Calu3 (cell line): ENCODE results near the gene ZBTB8B. TPM values are rescaled to one million over a fixed set of nuclear protein-coding genes. Genes with fewer than 3 reads are reported as not detected.

Experiments
- BruUV-seq: library from RNA; stranded (reverse); fragments of 400-500 nt; replicated peaks from 2 replicates; lab custom pipeline; 2021; lab: Mats Ljungman, UMichigan
- CTCF ChIA-PET: fragments of 300-600 bp; sonication (Branson Sonifier 250); formaldehyde crosslinking; loops from one replicate; lab custom pipeline; 2022; ENCODE audit warnings: antibody characterized with exemption; lab: Charles Lee
- DNase-seq: peaks from one replicate; pipeline ENCODE4 v3.0.0; 2022
- H3K27ac Mint-ChIP-seq: one replicate; pipeline ENCODE4 v1.8.0; 2022; ENCODE audit warnings: mixed read lengths; ENCODE audit not compliant: unreplicated experiment
- H3K27me3 Mint-ChIP-seq: one replicate; pipeline ENCODE4 v1.8.0; 2022; ENCODE audit warnings: mixed read lengths; ENCODE audit not compliant: unreplicated experiment
- H3K36me3 Mint-ChIP-seq: one replicate; pipeline ENCODE4 v1.8.0; 2022; ENCODE audit warnings: mild to moderate bottlenecking, moderate library complexity, mixed read lengths; ENCODE audit not compliant: insufficient read depth, unreplicated experiment
- H3K4me1 Mint-ChIP-seq: one replicate; pipeline ENCODE4 v1.8.0; 2022; ENCODE audit warnings: mild to moderate bottlenecking, low read depth, mixed read lengths; ENCODE audit not compliant: unreplicated experiment
- H3K4me3 Mint-ChIP-seq: one replicate; pipeline ENCODE4 v1.8.0; 2022; ENCODE audit warnings: mild to moderate bottlenecking, low read depth, moderate library complexity, mixed read lengths; ENCODE audit not compliant: unreplicated experiment
- H3K9me3 Mint-ChIP-seq: one replicate; pipeline ENCODE4 v1.8.0; 2022; ENCODE audit warnings: low read depth, mixed read lengths; ENCODE audit not compliant: unreplicated experiment
- intact Hi-C: fragments of 100-400 bp; cut with micrococcal nuclease; formaldehyde crosslinking; loops from one replicate; pipeline ENCODE4 v1.10.0; 2022; ENCODE audit not compliant: unreplicated experiment
- total RNA-seq: library from RNA; stranded (reverse); gene quantifications from 2 replicates; pipeline ENCODE4 v1.2.3, GENCODE V29; 2022
- TF ChIP-seq, protein P1 (sequence below): fragments of 200-600 bp; IDR thresholded peaks from one replicate; pipeline ENCODE4 v1.8.0; 2022; ENCODE audit warnings: antibody characterized with exemption; ENCODE audit not compliant: unreplicated experiment

Gene ZBTB8B
- total RNA-seq, 1 experiment from 2014 or later: 0.35 TPM

DNA sequence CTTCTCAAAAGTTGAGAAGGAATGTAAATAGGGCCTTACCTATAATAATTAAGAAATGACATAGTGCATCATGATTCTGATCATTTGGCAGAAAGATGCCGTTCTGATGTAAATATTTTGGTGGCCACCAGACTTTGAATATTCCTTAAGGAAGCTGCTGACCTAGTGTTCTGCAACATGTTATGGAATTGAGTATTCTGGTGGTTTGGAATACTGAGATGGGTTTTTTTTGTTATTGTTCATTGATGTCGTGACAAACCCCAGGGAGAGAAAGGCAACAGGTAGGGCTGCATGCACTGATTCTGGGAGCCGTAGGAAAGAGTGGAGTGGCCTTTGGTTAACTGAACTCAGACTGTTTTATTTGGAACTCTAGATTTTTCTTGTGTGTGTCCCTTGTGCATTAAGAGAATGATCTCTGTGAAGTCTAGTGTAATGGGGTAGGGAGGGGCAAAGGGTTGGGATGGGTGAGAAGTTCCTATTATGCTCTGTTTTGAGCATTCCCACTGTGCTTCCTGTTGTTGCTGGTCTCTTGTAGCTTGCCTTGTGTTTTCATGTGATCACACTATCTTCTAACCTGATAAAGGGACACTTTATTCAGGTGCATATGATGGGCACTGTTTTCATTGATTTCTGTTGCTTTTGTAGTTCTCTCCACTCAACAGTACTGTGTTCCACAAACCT lies 25.0 kb downstream of the ZBTB8B start:
- Mint-ChIP-seq H3K36me3 (no peaks in the 10 kb centered on the region), H3K4me3 (no peak overlapping the region), H3K4me1 (peaks cover 12% of the 10 kb centered on the region), H3K27me3 (no peaks in the 10 kb centered on the region), H3K9me3 (no peaks in the 10 kb centered on the region), H3K27ac (no peak overlapping the region)
- TF ChIP-seq, protein P1, sequence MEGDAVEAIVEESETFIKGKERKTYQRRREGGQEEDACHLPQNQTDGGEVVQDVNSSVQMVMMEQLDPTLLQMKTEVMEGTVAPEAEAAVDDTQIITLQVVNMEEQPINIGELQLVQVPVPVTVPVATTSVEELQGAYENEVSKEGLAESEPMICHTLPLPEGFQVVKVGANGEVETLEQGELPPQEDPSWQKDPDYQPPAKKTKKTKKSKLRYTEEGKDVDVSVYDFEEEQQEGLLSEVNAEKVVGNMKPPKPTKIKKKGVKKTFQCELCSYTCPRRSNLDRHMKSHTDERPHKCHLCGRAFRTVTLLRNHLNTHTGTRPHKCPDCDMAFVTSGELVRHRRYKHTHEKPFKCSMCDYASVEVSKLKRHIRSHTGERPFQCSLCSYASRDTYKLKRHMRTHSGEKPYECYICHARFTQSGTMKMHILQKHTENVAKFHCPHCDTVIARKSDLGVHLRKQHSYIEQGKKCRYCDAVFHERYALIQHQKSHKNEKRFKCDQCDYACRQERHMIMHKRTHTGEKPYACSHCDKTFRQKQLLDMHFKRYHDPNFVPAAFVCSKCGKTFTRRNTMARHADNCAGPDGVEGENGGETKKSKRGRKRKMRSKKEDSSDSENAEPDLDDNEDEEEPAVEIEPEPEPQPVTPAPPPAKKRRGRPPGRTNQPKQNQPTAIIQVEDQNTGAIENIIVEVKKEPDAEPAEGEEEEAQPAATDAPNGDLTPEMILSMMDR: no peak
- no peak for DNase-seq
- CTCF ChIA-PET: interaction anchor here (0.6 kb wide), 1 partner anchor 19 kb away, joined by 4 read pairs; no protein-coding TSS in a partner anchor
- intact Hi-C loops: no loop called here
- no TSS peak for BruUV-seq

DNA sequence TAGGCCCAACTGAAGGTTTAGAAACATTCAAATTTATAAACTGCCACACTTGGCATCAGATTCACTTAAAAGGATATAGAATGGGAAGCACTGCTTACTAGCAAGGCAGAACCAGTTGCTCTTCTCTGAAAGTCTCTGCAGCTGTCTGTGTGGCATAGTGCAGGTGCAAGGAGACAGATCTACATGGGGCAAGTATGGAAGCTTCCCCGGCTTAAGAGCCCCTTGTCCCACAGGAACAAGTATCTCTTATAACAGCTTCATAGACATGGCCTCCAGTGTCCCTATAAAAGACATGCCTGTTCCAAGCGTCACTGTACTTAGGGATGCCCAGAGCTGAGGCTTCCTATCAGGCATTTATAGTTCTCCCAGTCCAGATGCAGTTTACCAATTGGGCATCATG lies 26.5 kb downstream of the ZBTB8B start:
- no peaks in the 10 kb centered on the region for H3K4me1 Mint-ChIP-seq
- H3K4me3 Mint-ChIP-seq: no peak overlapping the region
- no peaks in the 10 kb centered on the region for H3K9me3 Mint-ChIP-seq
- H3K27ac Mint-ChIP-seq: no peak overlapping the region
- TF ChIP-seq, protein P1: no peak
- CTCF ChIA-PET: no interaction called here
- H3K36me3 Mint-ChIP-seq: no peaks in the 10 kb centered on the region
- H3K27me3 Mint-ChIP-seq: no peaks in the 10 kb centered on the region
- no TSS peak for BruUV-seq
- intact Hi-C loops: no loop called here
- no peak for DNase-seq

DNA sequence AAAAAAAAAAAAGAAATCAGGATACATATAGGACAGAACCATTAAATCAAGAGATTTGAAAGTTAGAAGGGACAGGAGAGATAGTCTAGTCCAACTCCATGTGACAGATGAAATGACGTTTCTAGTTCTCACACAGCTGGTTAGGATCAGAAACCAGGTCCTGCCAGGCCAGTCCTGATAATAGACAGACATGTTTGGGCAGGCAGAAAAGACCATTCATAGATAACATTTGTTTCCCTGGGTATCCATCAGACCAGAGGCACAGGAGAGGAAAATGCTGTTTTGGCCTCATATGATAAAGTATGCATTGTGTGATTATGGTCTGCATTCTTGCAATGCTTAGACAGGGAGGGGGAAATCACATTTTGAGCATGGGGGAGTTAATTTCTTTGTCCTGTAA lies 29.3 kb downstream of the ZBTB8B start:
- Mint-ChIP-seq H3K4me1 (no peaks in the 10 kb centered on the region), H3K27me3 (no peaks in the 10 kb centered on the region), H3K36me3 (no peaks in the 10 kb centered on the region), H3K27ac (no peak overlapping the region), H3K9me3 (no peaks in the 10 kb centered on the region), H3K4me3 (no peak overlapping the region)
- no TSS peak for BruUV-seq
- intact Hi-C loops: no loop called here
- no peak for DNase-seq
- CTCF ChIA-PET: no interaction called here
- TF ChIP-seq, protein P1: no peak

DNA sequence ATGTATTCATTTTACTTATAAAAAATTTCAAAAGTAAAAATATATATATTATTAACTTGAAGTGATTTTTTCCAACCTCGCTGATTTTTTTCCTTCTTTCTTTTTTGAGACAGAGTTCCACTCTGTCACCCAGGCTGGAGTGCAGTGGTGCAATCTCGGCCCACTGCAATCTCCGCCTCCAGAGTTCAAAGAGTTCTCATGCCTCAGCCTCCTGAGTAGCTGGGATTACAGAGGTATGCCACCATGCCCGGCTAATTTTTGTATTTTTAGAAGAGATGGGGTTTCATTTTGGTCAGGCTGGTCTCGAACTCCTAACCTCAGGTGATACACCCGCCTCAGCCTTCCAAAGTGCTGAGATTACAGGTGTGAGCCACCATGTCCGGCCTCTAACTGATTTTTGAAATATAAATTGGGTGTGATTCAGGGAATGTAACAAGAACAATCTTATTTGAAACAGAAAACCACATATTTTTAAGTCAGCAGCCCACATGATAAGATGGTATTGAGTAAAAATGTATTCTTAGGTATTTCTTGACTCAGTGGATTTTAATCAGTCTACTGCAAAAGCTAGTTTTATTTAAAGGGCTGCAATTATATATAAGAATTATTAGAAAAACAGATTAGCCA lies 30.0 kb downstream of the ZBTB8B start:
- TF ChIP-seq, protein P1: no peak
- H3K9me3 Mint-ChIP-seq: no peaks in the 10 kb centered on the region
- no peaks in the 10 kb centered on the region for H3K4me1 Mint-ChIP-seq
- H3K27ac Mint-ChIP-seq: no peak overlapping the region
- intact Hi-C loops: no loop called here
- CTCF ChIA-PET: interaction anchor here (0.6 kb wide), 1 partner anchor 99 kb away, joined by 4 read pairs; no protein-coding TSS in a partner anchor
- no TSS peak for BruUV-seq
- no peaks in the 10 kb centered on the region for H3K27me3 Mint-ChIP-seq
- no peak for DNase-seq
- H3K36me3 Mint-ChIP-seq: peaks cover 3% of the 10 kb centered on the region
- H3K4me3 Mint-ChIP-seq: no peak overlapping the region
